Esophagus squamous epithelium (tissue), 5 donors: ENCODE measurements around the gene ING3. TPM values are rescaled to one million over a fixed set of nuclear protein-coding genes. Genes with fewer than 3 reads are reported as not detected.

Source experiments
- DNase-seq: peaks from one replicate; lab custom pipeline; 2025; lab: John Stamatoyannopoulos, UW
- H3K27ac ChIP-seq, 4 donors: fragments of 200-600 bp; sonication (generic); one replicate each; pipeline ENCODE4 v1.5.1; 2016 to 2019; ENCODE audit warnings: mild to moderate bottlenecking in 1 of 4
- H3K27me3 ChIP-seq, 4 donors: fragments of 200-600 bp; sonication (generic); 1 replicate in 3 of 4; 2 replicates in 1 of 4; pipeline versions ENCODE4 v1.5.1 to v1.6.0; 2017 to 2021; ENCODE audit warnings: antibody characterized with exemption in 1 of 4
- H3K36me3 ChIP-seq, 3 donors: fragments of 200-600 bp; sonication (generic); one replicate each; pipeline ENCODE4 v1.5.1; 2016 to 2019
- H3K4me1 ChIP-seq, 3 donors: fragments of 200-600 bp; sonication (generic); one replicate each; pipeline ENCODE4 v1.5.1; 2017 to 2019
- H3K4me3 ChIP-seq, 4 donors: fragments of 200-600 bp; sonication (generic); 1 replicate in 3 of 4; 2 replicates in 1 of 4; pipeline ENCODE4 v1.5.1; 2016 to 2019; ENCODE audit warnings: mild to moderate bottlenecking in 2 of 4, moderate library complexity in 1 of 4
- H3K9me3 ChIP-seq, 3 donors: fragments of 200-600 bp; sonication (generic); one replicate each; pipeline ENCODE4 v1.5.1; 2016 to 2019
- POLR2A ChIP-seq, 4 donors: fragments of 450-650 bp; IDR thresholded peaks; one replicate each; pipeline ENCODE4 v1.6.1; 2017; ENCODE audit warnings: antibody characterized with exemption in 4 of 4, mild to moderate bottlenecking in 4 of 4, moderate library complexity in 3 of 4
- WGBS, 2 donors: methylation state at CpG; one replicate each; pipeline ENCODE4 v1.1.5; 2018; 5-methylcytosine and 5-hydroxymethylcytosine counted together
- intact Hi-C: fragments of 100-400 bp; cut with DNase I; formaldehyde crosslinking; loops from one replicate; pipeline ENCODE4 v1.15.0; 2022
- total RNA-seq, 4 donors: library from RNA; depleted of rRNA; stranded (reverse); fragments of >200 nt; gene quantifications; one replicate each; pipeline ENCODE4 v1.1.0, GENCODE V29; 2016
- TF ChIP-seq, protein P1 (sequence below), 6 experiments: fragments of 450-650 bp in 4 of 6; fragments of 200-600 bp in 2 of 6; sonication (generic) in 2 of 6; IDR thresholded peaks; one replicate each; pipeline ENCODE4 v1.5.1; 2016 to 2019; ENCODE audit warnings: antibody characterized with exemption in 6 of 6, mild to moderate bottlenecking in 4 of 6, moderate library complexity in 4 of 6
- donor health status: DM: yes; HTN: yes; CAD: no.

The ING3 gene
- total RNA-seq, 4 donors from 2014 or later = 12.5 to 15.8 (median 14.4) TPM

DNA sequence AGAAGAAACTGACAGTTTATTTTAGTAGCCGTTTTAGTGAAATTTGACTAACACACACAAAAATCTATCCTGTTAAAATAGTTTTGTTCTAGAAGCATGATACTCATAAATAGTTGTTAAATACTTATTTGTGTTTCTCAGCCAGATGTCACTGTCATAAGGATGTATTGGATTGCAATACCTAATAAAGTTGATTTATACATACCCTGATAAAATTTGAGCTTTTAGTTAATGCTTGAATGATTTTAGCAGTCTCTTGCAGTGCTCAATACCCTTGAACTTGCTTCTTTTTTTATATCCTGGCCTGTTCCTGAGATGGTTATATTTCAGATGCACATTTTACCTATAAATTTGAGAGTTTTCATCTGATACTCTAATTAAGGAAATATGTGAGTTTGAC is 10.1 kb downstream of the ING3 start:
- no peak overlapping the region for H3K27ac ChIP-seq
- 90 to 91% methylated on average over 1 of the region's 1 CpG for WGBS, 2 donors
- no peak for TF ChIP-seq POLR2A (IDR thresholded peaks at IDR 0.05)
- TF ChIP-seq, protein P1, sequence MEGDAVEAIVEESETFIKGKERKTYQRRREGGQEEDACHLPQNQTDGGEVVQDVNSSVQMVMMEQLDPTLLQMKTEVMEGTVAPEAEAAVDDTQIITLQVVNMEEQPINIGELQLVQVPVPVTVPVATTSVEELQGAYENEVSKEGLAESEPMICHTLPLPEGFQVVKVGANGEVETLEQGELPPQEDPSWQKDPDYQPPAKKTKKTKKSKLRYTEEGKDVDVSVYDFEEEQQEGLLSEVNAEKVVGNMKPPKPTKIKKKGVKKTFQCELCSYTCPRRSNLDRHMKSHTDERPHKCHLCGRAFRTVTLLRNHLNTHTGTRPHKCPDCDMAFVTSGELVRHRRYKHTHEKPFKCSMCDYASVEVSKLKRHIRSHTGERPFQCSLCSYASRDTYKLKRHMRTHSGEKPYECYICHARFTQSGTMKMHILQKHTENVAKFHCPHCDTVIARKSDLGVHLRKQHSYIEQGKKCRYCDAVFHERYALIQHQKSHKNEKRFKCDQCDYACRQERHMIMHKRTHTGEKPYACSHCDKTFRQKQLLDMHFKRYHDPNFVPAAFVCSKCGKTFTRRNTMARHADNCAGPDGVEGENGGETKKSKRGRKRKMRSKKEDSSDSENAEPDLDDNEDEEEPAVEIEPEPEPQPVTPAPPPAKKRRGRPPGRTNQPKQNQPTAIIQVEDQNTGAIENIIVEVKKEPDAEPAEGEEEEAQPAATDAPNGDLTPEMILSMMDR (IDR thresholded peaks at IDR 0.05) = no peak
- no peak for DNase-seq
- H3K36me3 ChIP-seq = peaks cover 0 to 46% (median 4%) of the 10 kb centered on the region in 3 donors
- intact Hi-C loops = no loop called here
- no peaks in the 10 kb centered on the region for H3K9me3 ChIP-seq
- H3K27me3 ChIP-seq = no peaks in the 10 kb centered on the region
- H3K4me1 ChIP-seq = peaks cover 0 to 11% (median 0%) of the 10 kb centered on the region in 3 donors
- no peak overlapping the region for H3K4me3 ChIP-seq

- no peak for TF ChIP-seq POLR2A (IDR thresholded peaks at IDR 0.05)
- TF ChIP-seq, protein P1 (IDR thresholded peaks at IDR 0.05) = no peak
- Histone ChIP-seq H3K4me1 (peaks cover 0 to 11% (median 0%) of the 10 kb centered on the region in 3 donors), H3K27ac (no peak overlapping the region), H3K36me3 (peaks cover 0 to 46% (median 4%) of the 10 kb centered on the region in 3 donors), H3K4me3 (no peak overlapping the region), H3K9me3 (no peaks in the 10 kb centered on the region), H3K27me3 (no peaks in the 10 kb centered on the region)
- WGBS, 2 donors = 53 to 89% methylated on average over 1 of the region's 1 CpG
- intact Hi-C loops = no loop called here
- no peak for DNase-seq
Observed at GRCh38 chr7:120961638-120962173, 11.1 kb downstream of the ING3 start.

GRCh38 chr7:120964088-120964487 is 13.5 kb downstream of the ING3 start:
- intact Hi-C loops = no loop called here
- H3K9me3 ChIP-seq = no peaks in the 10 kb centered on the region
- no peak for DNase-seq
- no peak overlapping the region for H3K4me3 ChIP-seq
- H3K4me1 ChIP-seq = peaks cover 0 to 11% (median 0%) of the 10 kb centered on the region in 3 donors
- no peak overlapping the region for H3K27ac ChIP-seq
- H3K27me3 ChIP-seq = no peaks in the 10 kb centered on the region
- no peak for TF ChIP-seq POLR2A (IDR thresholded peaks at IDR 0.05)
- peaks cover 0 to 49% (median 8%) of the 10 kb centered on the region in 3 donors for H3K36me3 ChIP-seq
- WGBS, 2 donors = 71 to 82% methylated on average over 1 of the region's 1 CpG

DNA sequence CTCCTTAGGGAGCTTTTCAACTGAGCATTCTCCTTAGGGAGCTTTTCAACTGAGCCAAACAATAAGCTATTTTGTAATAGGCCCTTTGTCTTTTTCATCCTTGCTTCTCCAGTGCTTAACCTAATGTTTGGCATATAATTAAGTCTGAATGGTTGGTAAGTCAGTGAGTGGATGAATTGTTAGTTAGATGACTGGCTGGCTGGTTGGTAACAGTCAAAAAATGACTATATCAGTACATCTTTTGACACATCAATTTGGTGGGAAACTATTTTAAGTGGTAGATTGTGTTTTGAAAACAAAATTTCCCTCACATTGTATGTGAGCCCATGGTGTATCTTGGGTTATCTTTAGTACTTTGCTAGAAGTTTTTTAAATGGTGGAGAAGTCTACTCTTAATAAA is 16.4 kb downstream of the ING3 start:
- H3K36me3 ChIP-seq = peaks cover 0 to 75% (median 11%) of the 10 kb centered on the region in 3 donors
- no peak for DNase-seq
- intact Hi-C loops = no loop called here
- H3K27me3 ChIP-seq = no peaks in the 10 kb centered on the region
- TF ChIP-seq, protein P1 (IDR thresholded peaks at IDR 0.05) = no peak
- no peak for TF ChIP-seq POLR2A (IDR thresholded peaks at IDR 0.05)
- no peaks in the 10 kb centered on the region for H3K9me3 ChIP-seq
- peaks cover 0 to 3% (median 0%) of the 10 kb centered on the region in 3 donors for H3K4me1 ChIP-seq
- no peak overlapping the region for H3K27ac ChIP-seq
- H3K4me3 ChIP-seq = no peak overlapping the region

GRCh38 chr7:120973849-120974248 is 23.3 kb downstream of the ING3 start:
- H3K27ac ChIP-seq = no peak overlapping the region
- H3K4me3 ChIP-seq = no peak overlapping the region
- peaks cover 0 to 80% (median 22%) of the 10 kb centered on the region in 3 donors for H3K36me3 ChIP-seq
- H3K4me1 ChIP-seq = no peaks in the 10 kb centered on the region
- TF ChIP-seq, protein P1 (IDR thresholded peaks at IDR 0.05) = no peak
- TF ChIP-seq POLR2A (IDR thresholded peaks at IDR 0.05) = no peak
- no peak for DNase-seq
- H3K27me3 ChIP-seq = no peaks in the 10 kb centered on the region
- intact Hi-C loops = no loop called here
- H3K9me3 ChIP-seq = no peaks in the 10 kb centered on the region
- WGBS, 2 donors = 58 to 75% methylated on average over 1 of the region's 1 CpG
